RCC 7860 (cell line): Measurements from ENCODE around the gene NLGN1.
"Not testable (repeated sequence)": the region's sequence is repeated elsewhere in the genome, so short reads cannot be mapped to it uniquely, and the experiment has no call there.

ENCODE experiments used
- DNase-seq: peaks from one replicate; pipeline ENCODE4 v3.0.0-alpha.2; 2015; ENCODE audit warnings: low spot score
- FAIRE-seq: peaks from 2 replicates; lab custom pipeline; 2012; peaks lifted over from hg19 to GRCh38; lab: Jason Lieb, UNC

Gene NLGN1

GRCh38 chr3:173397161-173398110, at the start of gene NLGN1:
TSS of gene NLGN1 (plus strand) at chr3:173397744.
- DNase-seq (peak; percentile 27), FAIRE-seq (no peak)

DNA sequence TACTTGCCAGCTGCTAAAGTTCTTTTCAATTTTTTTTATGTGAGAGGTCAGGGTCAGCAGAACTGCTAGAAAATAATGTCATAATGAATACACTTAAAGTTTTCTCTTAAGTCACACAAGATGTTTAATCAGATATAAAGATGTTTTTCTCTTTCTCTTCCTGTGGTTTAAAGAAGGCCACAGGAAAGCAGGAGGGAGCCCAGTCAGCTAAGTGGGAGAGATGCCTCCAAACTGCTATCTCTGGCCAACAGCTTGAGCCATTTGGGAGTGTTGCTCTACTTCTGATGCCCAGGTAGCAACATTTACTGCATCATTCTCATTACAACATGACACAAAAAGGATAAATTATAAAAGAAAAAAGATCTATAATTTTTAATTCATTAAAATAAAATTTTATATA, 45.7 kb upstream of the NLGN1 start:
- DNase-seq = no peak
- FAIRE-seq = no peak

- FAIRE-seq, DNase-seq: not testable (repeated sequence)
These were observed 44.4 kb upstream of the NLGN1 start for GRCh38 chr3:173353137-173353536.

DNA sequence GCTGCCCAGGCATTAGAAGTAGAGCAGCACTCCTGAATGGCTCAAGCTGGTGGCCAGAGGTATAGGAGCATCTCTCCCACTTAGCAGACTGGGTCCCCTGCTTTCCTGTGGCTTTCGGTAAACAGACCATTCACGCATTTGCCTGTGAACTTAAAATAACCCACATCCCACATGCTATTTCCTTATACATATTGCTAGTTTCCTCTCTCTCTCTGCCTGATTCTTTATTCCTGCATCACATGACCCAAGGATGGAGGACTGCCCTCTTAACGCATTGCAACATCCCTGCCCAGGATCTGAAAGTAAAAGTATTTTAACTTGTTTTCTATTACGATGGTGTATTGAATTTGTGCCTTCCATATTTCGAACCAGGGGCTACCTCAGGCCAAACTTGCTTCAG, 43.4 kb upstream of the NLGN1 start:
- no peak for FAIRE-seq
- DNase-seq = no peak

DNA sequence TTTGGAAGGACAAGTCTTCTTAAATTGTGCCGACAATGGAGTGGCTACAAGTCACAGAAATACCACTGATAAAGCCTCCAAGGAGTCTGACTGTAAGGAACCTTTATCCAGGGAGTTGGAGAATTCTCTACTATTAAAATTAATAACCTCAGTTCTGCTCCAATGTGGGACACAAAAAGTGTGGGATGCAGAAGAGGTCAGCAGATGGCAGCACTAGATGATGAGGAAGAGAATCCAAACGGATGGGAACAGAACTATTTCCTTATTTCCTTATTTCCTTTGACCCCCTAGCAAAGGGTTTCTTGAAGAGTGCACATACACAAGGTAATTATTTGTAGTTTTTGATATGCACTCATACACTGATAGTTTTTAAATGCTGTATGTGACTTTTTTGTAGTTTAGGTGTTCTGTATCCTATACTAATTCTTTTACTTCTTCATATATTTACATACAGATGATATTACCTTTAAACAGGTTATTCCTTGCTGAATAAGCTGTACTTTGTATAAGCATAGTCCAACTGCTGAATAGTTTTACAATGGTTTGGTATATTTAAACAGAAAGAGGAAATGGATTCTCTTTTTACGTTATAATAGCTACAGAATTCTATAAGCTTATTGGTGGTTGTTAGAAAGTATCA, 25.6 kb upstream of the NLGN1 start:
- peak; percentile 33 for DNase-seq
- peak; percentile 16 for FAIRE-seq

GRCh38 chr3:173380681-173381080, 16.9 kb upstream of the NLGN1 start:
- no peak for FAIRE-seq
- no peak for DNase-seq

- FAIRE-seq, DNase-seq: not testable (repeated sequence)
These were observed 15.6 kb upstream of the NLGN1 start for GRCh38 chr3:173381936-173382335.

- DNase-seq (peak; percentile 70), FAIRE-seq (peak; percentile 58)
These were observed 2.5 kb upstream of the NLGN1 start for GRCh38 chr3:173395073-173395411.

GRCh38 chr3:173395412-173396181, 1.9 kb upstream of the NLGN1 start:
- peak; percentile 62 for DNase-seq
- FAIRE-seq = no peak

- DNase-seq (no peak), FAIRE-seq (no peak)
These were observed 1.1 kb upstream of the NLGN1 start for GRCh38 chr3:173396191-173397041.

GRCh38 chr3:173398111-173398479, 551 bp downstream of the NLGN1 start:
- FAIRE-seq = no peak
- peak; percentile 23 for DNase-seq

DNA sequence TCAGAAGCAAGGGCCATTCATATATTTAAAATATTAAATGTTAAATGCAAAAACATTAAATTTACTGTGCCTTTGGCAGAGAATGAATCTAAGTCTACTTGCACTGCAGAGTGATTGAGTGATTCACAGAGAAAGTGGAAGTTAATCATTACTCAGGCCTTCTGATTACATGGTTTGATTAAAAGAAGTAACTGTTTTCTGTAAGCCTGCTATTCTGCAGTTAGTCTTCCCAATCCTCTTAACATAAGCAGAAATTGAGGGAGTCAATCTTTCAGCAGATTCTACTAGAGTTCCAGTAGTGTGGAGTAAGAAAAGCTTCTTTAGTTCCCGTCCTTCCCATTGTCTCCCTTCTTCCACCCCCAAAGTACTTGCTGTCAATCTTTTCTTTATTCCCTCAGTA, 1.5 kb downstream of the NLGN1 start:
- FAIRE-seq (peak; percentile 69), DNase-seq (no peak)

GRCh38 chr3:173401369-173401768, 3.8 kb downstream of the NLGN1 start:
- FAIRE-seq (no peak), DNase-seq (no peak)

DNA sequence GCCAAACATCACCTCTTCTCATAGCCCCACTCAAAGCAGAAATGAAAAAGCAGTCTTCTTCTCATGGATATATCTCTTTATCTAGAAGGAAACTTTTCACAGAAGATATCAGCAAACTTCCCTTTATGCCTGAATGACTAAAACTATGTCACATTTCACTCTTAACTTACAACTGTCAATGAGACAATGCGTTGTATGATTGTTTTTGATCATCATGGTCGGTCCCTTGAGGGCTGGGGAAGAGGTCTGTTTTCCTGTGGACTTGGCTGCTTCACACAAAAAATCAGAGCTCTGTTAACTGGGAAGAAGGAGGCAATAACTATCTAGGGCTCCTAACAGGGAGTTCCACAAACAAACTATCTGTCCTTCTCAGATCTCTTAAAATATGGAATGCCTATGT, 5.1 kb downstream of the NLGN1 start:
- no peak for FAIRE-seq
- no peak for DNase-seq

- no peak for FAIRE-seq
- no peak for DNase-seq
These were observed 5.8 kb downstream of the NLGN1 start for GRCh38 chr3:173403376-173403775.

DNA sequence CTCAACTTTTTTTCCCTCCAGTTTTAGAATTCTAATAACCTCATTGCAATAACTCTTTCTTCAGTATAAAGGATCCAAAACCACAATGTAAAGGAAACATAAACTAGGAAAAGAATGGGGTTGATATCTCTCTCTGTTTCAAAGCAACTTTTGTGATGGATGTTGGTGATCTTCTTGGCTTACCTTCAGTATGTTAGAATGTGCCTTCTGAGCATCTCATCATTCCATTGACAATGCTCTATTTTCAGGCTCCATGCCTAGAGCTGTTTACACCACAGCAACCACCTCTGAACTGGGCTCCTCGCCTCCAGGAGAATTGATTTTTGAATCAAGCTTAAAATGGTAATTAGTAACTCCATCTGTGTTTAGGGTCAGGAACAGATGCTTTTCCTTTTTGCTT, 6.6 kb downstream of the NLGN1 start:
- FAIRE-seq = no peak
- DNase-seq = no peak

GRCh38 chr3:173410436-173410835, 12.9 kb downstream of the NLGN1 start:
- no peak for DNase-seq
- FAIRE-seq = no peak

- DNase-seq (no peak), FAIRE-seq (no peak)
These were observed 13.3 kb downstream of the NLGN1 start for GRCh38 chr3:173410849-173411248.

DNA sequence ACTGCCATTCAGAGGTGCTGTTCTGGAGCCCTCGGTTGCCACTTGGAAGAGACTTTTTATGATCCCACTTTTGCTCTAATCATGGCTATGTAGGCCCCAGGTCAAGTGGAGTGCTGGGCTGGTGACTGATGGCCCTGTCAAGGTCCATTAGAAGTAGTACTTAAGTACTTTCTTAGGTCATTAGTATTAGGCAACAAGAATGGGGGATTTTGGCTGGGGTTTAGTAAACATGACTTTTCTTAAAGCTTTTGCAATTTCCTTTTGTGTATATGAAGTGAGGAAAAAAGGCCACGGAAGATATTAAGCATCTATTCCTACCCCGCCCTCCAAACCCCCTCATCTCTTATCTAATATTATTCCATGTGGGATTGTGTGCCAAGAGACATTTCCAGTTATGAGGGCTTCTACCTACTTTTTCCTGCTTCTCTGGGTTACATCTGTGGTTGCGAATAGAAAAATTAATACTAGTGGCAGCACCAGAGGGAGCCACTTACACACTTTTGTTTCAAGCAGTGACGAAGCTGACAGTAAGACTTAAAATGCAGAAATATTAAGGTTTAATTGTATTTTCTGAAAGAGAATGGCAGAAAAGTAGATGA, 13.9 kb downstream of the NLGN1 start:
- no peak for DNase-seq
- no peak for FAIRE-seq

DNA sequence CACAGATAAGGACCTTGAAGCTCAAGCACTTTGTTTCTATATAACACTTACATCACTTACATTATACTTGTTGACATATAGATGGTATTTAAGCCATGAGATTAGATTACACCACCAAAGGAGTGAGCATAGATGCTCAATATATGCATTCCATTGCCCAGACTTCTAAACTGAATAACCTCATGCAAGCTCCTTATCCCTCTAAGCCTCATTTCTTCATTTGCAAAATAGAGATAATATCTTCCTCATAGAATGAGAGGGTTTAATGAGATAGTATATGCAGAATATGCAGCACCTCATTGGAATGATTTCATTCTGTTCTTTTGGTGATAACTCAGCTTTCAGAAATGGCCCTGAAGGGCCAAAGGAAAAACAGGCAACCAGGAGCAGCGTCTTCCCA, 18.5 kb downstream of the NLGN1 start:
- DNase-seq = no peak
- FAIRE-seq = no peak
